ENCODE data around the gene HKDC1. TPM values are rescaled to one million over a fixed set of nuclear protein-coding genes. Genes with fewer than 3 reads are reported as not detected.
"Not testable (repeated sequence)": the region's sequence is repeated elsewhere in the genome, so short reads cannot be mapped to it uniquely, and the experiment has no call there.

Gene HKDC1
- total RNA-seq, 2 experiments from 2014 or later: not detected

DNA sequence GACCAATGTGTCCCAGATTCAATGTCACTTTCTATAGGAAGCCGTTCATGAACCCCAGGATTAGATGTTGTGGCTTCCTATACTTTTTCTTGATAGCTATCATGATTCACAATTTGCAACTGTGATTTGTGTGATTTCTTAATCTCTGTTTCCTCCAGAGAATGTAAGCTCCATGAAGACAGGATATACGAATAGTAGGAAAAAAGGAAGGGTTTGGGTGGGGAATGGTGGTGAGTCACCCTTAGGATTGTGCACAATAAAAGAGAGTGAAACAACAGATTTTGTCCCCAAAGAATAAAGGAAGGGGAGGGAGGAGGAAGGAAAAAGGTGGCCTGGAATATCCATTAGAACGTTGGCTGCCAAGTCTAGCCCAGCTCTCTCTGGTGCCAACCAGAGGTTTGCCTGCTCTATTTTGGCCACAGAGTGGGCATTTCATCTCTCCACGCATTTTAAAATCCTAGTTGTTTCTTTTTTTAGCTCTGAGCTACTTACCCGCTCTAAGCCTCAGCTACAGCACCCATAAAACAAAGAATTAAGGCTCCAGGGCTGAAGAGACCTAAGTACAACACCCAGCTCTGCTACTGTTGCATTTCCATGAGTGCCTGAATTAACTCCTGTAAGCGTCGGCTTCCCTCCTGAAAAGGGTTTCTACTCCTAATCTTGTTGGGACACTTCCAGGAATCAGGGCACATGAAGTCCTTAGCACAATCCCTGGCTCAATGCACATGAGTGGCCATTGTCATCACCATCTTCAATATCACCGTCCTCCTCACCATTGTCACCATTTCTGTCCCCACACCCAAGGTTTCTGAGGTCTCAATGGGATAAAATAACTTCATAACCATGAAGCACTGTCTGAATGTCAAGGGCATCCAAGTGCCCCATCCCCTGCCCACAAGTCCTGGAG is 61.6 kb downstream of the HKDC1 start:
- no peak overlapping the region for H3K4me2 ChIP-seq (ENCODE audit: low read length)
- BruUV-seq (replicated peaks): no TSS peak
- no peaks in the 10 kb centered on the region for H3K9me2 ChIP-seq (ENCODE audit: insufficient read depth, low read length)
- no peaks in the 10 kb centered on the region for H3K79me2 ChIP-seq (ENCODE audit: insufficient read depth, low read depth, low read length)
- intact Hi-C loops (cut with micrococcal nuclease; ENCODE audit: unreplicated experiment): no loop called here
- ChIA-PET CTCF (ENCODE audit: unreplicated experiment) (no interaction called here), POLR2A (interaction anchor here (0.5 kb wide), 1 partner anchor 13 kb away, joined by 3 read pairs; no protein-coding TSS in a partner anchor)
- no peak overlapping the region for H2AFZ ChIP-seq (ENCODE audit: low read length)
- H4K20me1 ChIP-seq (ENCODE audit: insufficient read depth, low read length): no peaks in the 10 kb centered on the region
- no peak overlapping the region for H3K4me3 ChIP-seq (ENCODE audit: low read depth, low read length, poor library complexity, severe bottlenecking)
- TF ChIP-seq, protein P1, sequence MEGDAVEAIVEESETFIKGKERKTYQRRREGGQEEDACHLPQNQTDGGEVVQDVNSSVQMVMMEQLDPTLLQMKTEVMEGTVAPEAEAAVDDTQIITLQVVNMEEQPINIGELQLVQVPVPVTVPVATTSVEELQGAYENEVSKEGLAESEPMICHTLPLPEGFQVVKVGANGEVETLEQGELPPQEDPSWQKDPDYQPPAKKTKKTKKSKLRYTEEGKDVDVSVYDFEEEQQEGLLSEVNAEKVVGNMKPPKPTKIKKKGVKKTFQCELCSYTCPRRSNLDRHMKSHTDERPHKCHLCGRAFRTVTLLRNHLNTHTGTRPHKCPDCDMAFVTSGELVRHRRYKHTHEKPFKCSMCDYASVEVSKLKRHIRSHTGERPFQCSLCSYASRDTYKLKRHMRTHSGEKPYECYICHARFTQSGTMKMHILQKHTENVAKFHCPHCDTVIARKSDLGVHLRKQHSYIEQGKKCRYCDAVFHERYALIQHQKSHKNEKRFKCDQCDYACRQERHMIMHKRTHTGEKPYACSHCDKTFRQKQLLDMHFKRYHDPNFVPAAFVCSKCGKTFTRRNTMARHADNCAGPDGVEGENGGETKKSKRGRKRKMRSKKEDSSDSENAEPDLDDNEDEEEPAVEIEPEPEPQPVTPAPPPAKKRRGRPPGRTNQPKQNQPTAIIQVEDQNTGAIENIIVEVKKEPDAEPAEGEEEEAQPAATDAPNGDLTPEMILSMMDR (conservative IDR thresholded peaks at IDR 0.05; ENCODE audit: low read length): no peak
- no peak for TF ChIP-seq EZH2phosphoT487 (IDR thresholded peaks at IDR 0.05; ENCODE audit: borderline replicate concordance, low read depth, low read length)
- no peaks in the 10 kb centered on the region for H3K9me3 ChIP-seq (ENCODE audit: low read length)
- no peak for DNase-seq (ENCODE audit: low spot score)
- no peaks in the 10 kb centered on the region for H3K36me3 ChIP-seq (ENCODE audit: insufficient read depth, low read length)
- no peak overlapping the region for H3K27ac ChIP-seq (ENCODE audit: low read depth, low read length, poor library complexity, severe bottlenecking)
- H3K4me1 ChIP-seq (ENCODE audit: insufficient read depth, low read length, poor library complexity, severe bottlenecking): peaks cover 34% of the 10 kb centered on the region

DNA sequence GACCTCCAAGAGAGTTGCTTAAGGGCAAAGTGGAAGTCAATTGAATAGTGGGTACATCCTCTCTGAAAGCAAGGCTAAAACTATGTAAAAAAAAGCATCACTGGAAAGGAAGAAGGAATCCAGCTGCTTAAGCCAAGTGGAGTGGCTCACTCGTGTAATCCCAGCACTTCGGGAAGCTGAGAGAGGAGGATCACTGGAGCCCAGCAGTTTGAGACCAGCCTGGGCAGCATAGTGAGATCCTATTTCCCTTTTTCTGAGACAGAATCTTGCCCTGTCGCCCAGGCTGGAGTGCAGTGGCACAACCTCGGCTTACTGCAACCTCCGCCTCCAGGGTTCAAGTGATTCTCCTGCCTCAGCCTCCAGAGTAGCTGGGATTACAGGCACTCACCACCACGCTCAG is 64.3 kb downstream of the HKDC1 start:
- H3K4me2 ChIP-seq (ENCODE audit: low read length); POLR2A ChIA-PET; H3K9me3 ChIP-seq (ENCODE audit: low read length); H3K9me2 ChIP-seq (ENCODE audit: insufficient read depth, low read length); H3K79me2 ChIP-seq (ENCODE audit: insufficient read depth, low read depth, low read length); BruUV-seq (replicated peaks); H3K36me3 ChIP-seq (ENCODE audit: insufficient read depth, low read length); H3K27ac ChIP-seq (ENCODE audit: low read depth, low read length, poor library complexity, severe bottlenecking); CTCF ChIA-PET (ENCODE audit: unreplicated experiment); H4K20me1 ChIP-seq (ENCODE audit: insufficient read depth, low read length); DNase-seq (ENCODE audit: low spot score); H3K4me3 ChIP-seq (ENCODE audit: low read depth, low read length, poor library complexity, severe bottlenecking); intact Hi-C loops (cut with micrococcal nuclease; ENCODE audit: unreplicated experiment); H2AFZ ChIP-seq (ENCODE audit: low read length): not testable (repeated sequence)
- peaks cover 20% of the 10 kb centered on the region for H3K4me1 ChIP-seq (ENCODE audit: insufficient read depth, low read length, poor library complexity, severe bottlenecking)

DNA sequence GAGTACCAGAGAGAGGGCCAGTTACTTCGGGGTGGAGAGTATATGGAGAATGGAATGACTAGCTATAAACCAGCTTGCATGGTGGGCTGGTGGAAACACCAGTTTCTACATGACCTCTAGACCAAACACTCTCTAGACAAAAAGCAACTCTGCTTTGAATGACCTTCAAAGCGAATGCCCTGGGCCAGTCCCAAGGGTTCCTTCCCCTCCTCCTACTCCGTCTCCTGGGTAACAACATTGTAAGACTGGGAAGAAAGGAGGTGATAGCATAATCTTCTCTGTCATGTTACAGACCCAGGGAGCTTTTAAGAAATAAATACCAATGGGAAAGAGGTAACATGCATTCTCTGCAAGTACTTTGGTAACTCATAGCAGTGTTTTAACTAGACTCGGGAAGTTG is 65.6 kb downstream of the HKDC1 start:
- no peaks in the 10 kb centered on the region for H3K9me2 ChIP-seq (ENCODE audit: insufficient read depth, low read length)
- H3K9me3 ChIP-seq (ENCODE audit: low read length): no peaks in the 10 kb centered on the region
- intact Hi-C loops (cut with micrococcal nuclease; ENCODE audit: unreplicated experiment): no loop called here

More for the DNA sequence above, 65.6 kb downstream of the HKDC1 start:
- CTCF ChIA-PET (ENCODE audit: unreplicated experiment): no interaction called here
- POLR2A ChIA-PET: interaction anchor here (0.6 to 1.2 kb wide), 3 partner anchors 8 to 1276 kb away, joined by 3 read pairs; no protein-coding TSS in a partner anchor
- Histone ChIP-seq H3K4me2 (ENCODE audit: low read length) (no peak overlapping the region), H3K27ac (ENCODE audit: low read depth, low read length, poor library complexity, severe bottlenecking) (no peak overlapping the region), H3K36me3 (ENCODE audit: insufficient read depth, low read length) (no peaks in the 10 kb centered on the region), H3K4me1 (ENCODE audit: insufficient read depth, low read length, poor library complexity, severe bottlenecking) (peaks cover 8% of the 10 kb centered on the region), H3K4me3 (ENCODE audit: low read depth, low read length, poor library complexity, severe bottlenecking) (no peak overlapping the region), H2AFZ (ENCODE audit: low read length) (no peak overlapping the region), H4K20me1 (ENCODE audit: insufficient read depth, low read length) (no peaks in the 10 kb centered on the region), H3K79me2 (ENCODE audit: insufficient read depth, low read depth, low read length) (no peaks in the 10 kb centered on the region)
- no peak for DNase-seq (ENCODE audit: low spot score)
- BruUV-seq (replicated peaks): no TSS peak
- no peak for TF ChIP-seq EZH2phosphoT487 (IDR thresholded peaks at IDR 0.05; ENCODE audit: borderline replicate concordance, low read depth, low read length)
- TF ChIP-seq, protein P1 (conservative IDR thresholded peaks at IDR 0.05; ENCODE audit: low read length): no peak
